ENCODE data around the gene GABRR3. TPM values are rescaled to one million over a fixed set of nuclear protein-coding genes. Genes with fewer than 3 reads are reported as not detected.

The GABRR3 gene
- total RNA-seq, 1 donor from 2014 or later, result not detected

GRCh38 chr3:97957617-97958311 lies 77.4 kb downstream of the GABRR3 start:
- no peaks in the 10 kb centered on the region for H3K27me3 ChIP-seq
- no peaks in the 10 kb centered on the region for H3K9me3 ChIP-seq
- no peak for DNase-seq (ENCODE audit: extremely low spot score in 2 of 2)
- no peak overlapping the region for H3K27ac ChIP-seq
- peaks cover 0 to 19% of the 10 kb centered on the region in 2 donors for H3K36me3 ChIP-seq
- peaks cover 19% of the 10 kb centered on the region for H3K4me1 ChIP-seq
- no peak overlapping the region for H3K4me3 ChIP-seq
- intact Hi-C loops (cut with DNase I), result no loop called here
- TF ChIP-seq POLR2A (IDR thresholded peaks at IDR 0.05) (no peak), CTCF (IDR thresholded peaks at IDR 0.05) (no peak), POLR2AphosphoS5 (IDR thresholded peaks at IDR 0.05; ENCODE audit: insufficient read depth in 1 of 2, low read depth in 1 of 2) (no peak)

- no peak overlapping the region for H3K27ac ChIP-seq
- no peak for DNase-seq (ENCODE audit: extremely low spot score in 2 of 2)
- H3K4me3 ChIP-seq, result no peak overlapping the region
- H3K9me3 ChIP-seq, result no peaks in the 10 kb centered on the region
- intact Hi-C loops (cut with DNase I), result no loop called here
- peaks cover 0 to 24% of the 10 kb centered on the region in 2 donors for H3K36me3 ChIP-seq
- TF ChIP-seq POLR2A (IDR thresholded peaks at IDR 0.05) (no peak), CTCF (IDR thresholded peaks at IDR 0.05) (no peak), POLR2AphosphoS5 (IDR thresholded peaks at IDR 0.05; ENCODE audit: insufficient read depth in 1 of 2, low read depth in 1 of 2) (no peak)
- no peaks in the 10 kb centered on the region for H3K27me3 ChIP-seq
- H3K4me1 ChIP-seq, result peaks cover 16% of the 10 kb centered on the region
These were observed 79.1 kb downstream of the GABRR3 start for GRCh38 chr3:97956051-97956450.

- H3K36me3 ChIP-seq, result peaks cover 0 to 38% of the 10 kb centered on the region in 2 donors
- no peak for DNase-seq (ENCODE audit: extremely low spot score in 2 of 2)
- H3K4me3 ChIP-seq, result no peak overlapping the region
- no peaks in the 10 kb centered on the region for H3K9me3 ChIP-seq
- no peak overlapping the region for H3K27ac ChIP-seq
- intact Hi-C loops (cut with DNase I), result no loop called here
- TF ChIP-seq POLR2A (IDR thresholded peaks at IDR 0.05) (no peak), POLR2AphosphoS5 (IDR thresholded peaks at IDR 0.05; ENCODE audit: insufficient read depth in 1 of 2, low read depth in 1 of 2) (no peak)
- peaks cover 16% of the 10 kb centered on the region for H3K4me1 ChIP-seq
- no peaks in the 10 kb centered on the region for H3K27me3 ChIP-seq
These were observed 80.8 kb downstream of the GABRR3 start for GRCh38 chr3:97954228-97954827.

DNA sequence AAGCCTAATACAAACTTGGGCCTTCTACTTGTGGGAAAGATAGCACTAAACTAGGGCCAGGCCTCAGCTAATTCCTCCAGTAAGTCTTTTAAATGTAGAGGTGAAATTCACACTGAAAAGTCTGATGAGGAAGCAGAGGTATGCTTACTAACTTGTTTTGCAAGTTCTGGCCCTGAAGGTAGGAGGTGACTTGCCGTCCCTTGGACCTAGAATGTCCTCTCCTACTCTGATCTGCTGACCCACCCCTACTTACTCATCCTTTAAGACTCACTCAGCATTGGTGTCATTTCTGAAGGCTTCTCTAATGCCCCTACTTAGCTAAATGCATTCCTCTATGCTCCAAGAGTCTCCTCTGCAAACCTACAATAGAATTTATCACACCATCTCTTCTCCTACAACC lies 82.2 kb downstream of the GABRR3 start:
- Histone ChIP-seq H3K4me1 (peaks cover 4% of the 10 kb centered on the region), H3K27me3 (no peaks in the 10 kb centered on the region), H3K4me3 (no peak overlapping the region), H3K36me3 (peaks cover 0 to 45% of the 10 kb centered on the region in 2 donors), H3K9me3 (no peaks in the 10 kb centered on the region), H3K27ac (no peak overlapping the region)
- intact Hi-C loops (cut with DNase I), result no loop called here
- no peak for TF ChIP-seq POLR2A (IDR thresholded peaks at IDR 0.05)
- TF ChIP-seq POLR2AphosphoS5 (IDR thresholded peaks at IDR 0.05; ENCODE audit: insufficient read depth in 1 of 2, low read depth in 1 of 2), result no peak
- TF ChIP-seq CTCF (IDR thresholded peaks at IDR 0.05), result no peak
- DNase-seq (ENCODE audit: extremely low spot score in 2 of 2), result no peak

DNA sequence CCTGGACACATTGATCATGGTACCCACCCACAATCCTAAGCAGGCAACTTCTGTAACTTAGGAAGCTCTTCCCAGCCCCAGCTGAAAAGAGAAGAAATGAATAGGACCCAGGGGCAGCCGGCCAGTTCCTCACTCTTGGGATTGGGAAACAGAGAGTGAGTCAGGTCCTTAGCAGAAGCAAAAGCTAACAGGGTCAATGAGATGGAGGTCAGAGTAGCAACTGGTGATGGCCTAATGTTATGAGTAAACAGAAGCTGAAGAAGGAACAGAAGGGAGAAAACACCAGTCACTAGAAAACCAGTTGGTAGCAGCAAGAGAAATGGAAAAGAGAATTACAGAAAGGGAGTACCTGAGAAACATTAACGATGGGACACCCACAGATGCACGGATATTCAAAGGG lies 82.8 kb downstream of the GABRR3 start:
- no peak for DNase-seq (ENCODE audit: extremely low spot score in 2 of 2)
- no peak for TF ChIP-seq CTCF (IDR thresholded peaks at IDR 0.05)
- no peak for TF ChIP-seq POLR2A (IDR thresholded peaks at IDR 0.05)
- TF ChIP-seq POLR2AphosphoS5 (IDR thresholded peaks at IDR 0.05; ENCODE audit: insufficient read depth in 1 of 2, low read depth in 1 of 2), result no peak
- Histone ChIP-seq H3K27me3 (no peaks in the 10 kb centered on the region), H3K4me3 (no peak overlapping the region), H3K27ac (no peak overlapping the region), H3K36me3 (peaks cover 0 to 40% of the 10 kb centered on the region in 2 donors), H3K9me3 (no peaks in the 10 kb centered on the region), H3K4me1 (no peaks in the 10 kb centered on the region)
- intact Hi-C loops (cut with DNase I), result no loop called here
